HepG2 (cell line): ENCODE data around the gene GP1BA. TPM values are rescaled to one million over a fixed set of nuclear protein-coding genes. Genes with fewer than 3 reads are reported as not detected.
A peak's percentile ranks its signal among the peaks of the same experiment; 100 is the strongest.

Experiments used
- AGO2 ChIP-seq: fragments of 200-400 bp; formaldehyde crosslinking; optimal IDR thresholded peaks from 2 replicates; pipeline ENCODE3; 2017; ENCODE audit warnings: mild to moderate bottlenecking, low read depth, low read length, moderate library complexity
- CBX2 ChIP-seq, 2 experiments: fragments of 200-600 bp in 1 of 2; sonication (generic); formaldehyde crosslinking in 1 of 2; IDR thresholded peaks; 2 replicates each; pipeline versions ENCODE4 v1.7.0 to v1.8.1; 2018 to 2022; ENCODE audit warnings: low read depth in 2 of 2, low read length in 1 of 2, mild to moderate bottlenecking in 1 of 2, missing genetic modification reagents in 1 of 2
- JUNB ChIP-seq: sonication (generic); formaldehyde crosslinking; IDR thresholded peaks from 2 replicates; pipeline ENCODE4 v1.8.0; 2022; ENCODE audit warnings: missing genetic modification reagents, mild to moderate bottlenecking, borderline replicate concordance
- NFE2L1 ChIP-seq: sonication (generic); formaldehyde crosslinking; IDR thresholded peaks from 2 replicates; pipeline ENCODE4 v1.4.0; 2020; ENCODE audit warnings: missing genetic modification reagents, mild to moderate bottlenecking, borderline replicate concordance
- RFXAP ChIP-seq: sonication (generic); formaldehyde crosslinking; IDR thresholded peaks from 2 replicates; pipeline ENCODE4 v1.4.0; 2020; ENCODE audit warnings: missing genetic modification reagents, borderline replicate concordance
- SALL1 ChIP-seq: sonication (generic); formaldehyde crosslinking; IDR thresholded peaks from 2 replicates; pipeline ENCODE4 v1.8.0; 2022; ENCODE audit warnings: mild to moderate bottlenecking, missing genetic modification reagents
- STAT6 ChIP-seq: sonication (generic); formaldehyde crosslinking; IDR thresholded peaks from 2 replicates; pipeline ENCODE4 v1.4.0; 2020; ENCODE audit warnings: missing genetic modification reagents, mild to moderate bottlenecking, borderline replicate concordance
- THYN1 ChIP-seq: sonication (generic); formaldehyde crosslinking; IDR thresholded peaks from 2 replicates; pipeline ENCODE4 v1.8.1; 2023; ENCODE audit warnings: low read depth, mild to moderate bottlenecking, moderate library complexity, missing genetic modification reagents, borderline replicate concordance
- ZNF75D ChIP-seq: sonication (generic); formaldehyde crosslinking; IDR thresholded peaks from 2 replicates; pipeline ENCODE4 v1.8.1; 2023; ENCODE audit warnings: missing genetic modification reagents, mild to moderate bottlenecking, borderline replicate concordance
- ZSCAN21 ChIP-seq: sonication (generic); formaldehyde crosslinking; IDR thresholded peaks from 2 replicates; pipeline ENCODE4 v1.8.0; 2022; ENCODE audit warnings: mild to moderate bottlenecking, missing genetic modification reagents, moderate library complexity, borderline replicate concordance
- polyA plus RNA-seq, 8 experiments: library from polyadenylated mRNA; depleted of rRNA in 3 of 8; stranded (reverse) in 7 of 8; unstranded in 1 of 8; fragments of >200 nt; fragmentation: Illumina TruSeq in 4 of 8; extraction: Trizol in 4 of 8; gene quantifications; 2 replicates each; pipeline versions ENCODE4 v1.2.1 to v1.2.3, GENCODE V29; 2011 to 2016; ENCODE audit warnings: low read depth in 4 of 8, missing spikeins in 1 of 8, mixed read lengths in 1 of 8; ENCODE audit not compliant: insufficient read depth in 1 of 8
- total RNA-seq, 5 experiments: library from RNA; depleted of rRNA; stranded (reverse); fragments of >200 nt; fragmentation: Illumina TruSeq; extraction: Trizol; gene quantifications; 2 replicates each; pipeline ENCODE4 v1.2.3, GENCODE V29; 2016; ENCODE audit warnings: low read depth in 1 of 5
- TF ChIP-seq, protein P1 (sequence below): sonication (generic); formaldehyde crosslinking; IDR thresholded peaks from 2 replicates; pipeline ENCODE4 v1.4.0; 2020; ENCODE audit warnings: missing genetic modification reagents, low read depth, mild to moderate bottlenecking, borderline replicate concordance
- TF ChIP-seq, protein P2 (sequence below): sonication (generic); formaldehyde crosslinking; IDR thresholded peaks from 2 replicates; pipeline ENCODE4 v1.5.0; 2020; ENCODE audit warnings: missing genetic modification reagents
- TF ChIP-seq, protein P3 (sequence below): sonication (generic); formaldehyde crosslinking; IDR thresholded peaks from 2 replicates; pipeline ENCODE4 v1.4.0; 2020; ENCODE audit warnings: mild to moderate bottlenecking, missing genetic modification reagents
- TF ChIP-seq, protein P4 (sequence below): sonication (generic); formaldehyde crosslinking; IDR thresholded peaks from 2 replicates; pipeline ENCODE4 v1.5.1; 2020; ENCODE audit warnings: mild to moderate bottlenecking, missing genetic modification reagents
- TF ChIP-seq, protein P5 (sequence below): IDR thresholded peaks from 2 replicates; pipeline ENCODE4 v1.6.1; 2016; ENCODE audit warnings: missing genetic modification reagents, missing compliant biosample characterization

GP1BA gene
- total and polyA plus RNA-seq, 2 of the 13 experiments (the other 11 are each of a cell fraction or from before 2014, with no cell fraction given), result not detected

DNA sequence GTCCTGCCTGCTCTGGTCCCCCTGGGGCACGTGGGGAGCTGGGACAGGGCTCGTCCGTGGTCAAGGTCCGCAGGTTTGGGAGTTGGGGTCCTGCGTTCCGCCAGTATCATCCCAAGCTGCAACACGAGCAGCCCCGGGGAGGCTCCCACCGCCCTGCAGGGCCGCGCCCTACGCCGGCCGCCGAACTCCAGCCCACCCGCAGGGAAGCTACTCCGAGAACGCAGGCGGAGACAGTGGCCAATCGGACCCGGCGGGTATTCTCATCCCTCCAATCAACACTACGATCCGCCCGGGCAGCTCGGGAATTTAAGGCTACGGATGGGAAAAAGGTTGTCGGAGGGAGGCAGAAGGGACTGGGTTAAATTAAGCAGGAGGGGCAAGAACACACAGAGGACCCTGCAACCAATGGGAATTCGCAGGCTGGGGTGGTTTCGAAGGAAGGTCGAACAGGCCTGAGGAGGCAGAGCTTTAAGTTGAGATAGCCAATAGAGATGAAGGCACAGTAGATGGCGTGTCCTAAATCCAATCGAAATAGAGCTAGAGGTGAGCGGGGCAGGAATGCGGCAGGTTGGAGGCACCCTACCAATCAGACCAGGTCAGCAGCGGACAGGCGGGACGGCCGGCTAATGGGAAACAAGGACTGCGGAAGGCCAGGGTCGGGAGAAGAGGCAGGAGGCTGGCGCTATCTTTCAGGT is 34.9 kb downstream of the GP1BA start (continued):
- TF ChIP-seq CBX2 (IDR thresholded peaks at IDR 0.05; ENCODE audit: low read depth, low read length), result no peak
- no peak for TF ChIP-seq CBX2 (CRISPR knock-in tag; IDR thresholded peaks at IDR 0.05; ENCODE audit: low read depth)
- no peak for TF ChIP-seq THYN1
- TF ChIP-seq RFXAP (CRISPR knock-in tag), result 0 out of 2 replicates have a peak, but pooled peaks have one; percentile 70
- peak; percentile 50; the same call in 1 of the 2 replicates for TF ChIP-seq SALL1 (CRISPR knock-in tag)
- TF ChIP-seq JUNB (CRISPR knock-in tag), result no peak
- TF ChIP-seq STAT6 (CRISPR knock-in tag), result peak; percentile 15; the same call in 1 of the 2 replicates
- TF ChIP-seq, protein P1, sequence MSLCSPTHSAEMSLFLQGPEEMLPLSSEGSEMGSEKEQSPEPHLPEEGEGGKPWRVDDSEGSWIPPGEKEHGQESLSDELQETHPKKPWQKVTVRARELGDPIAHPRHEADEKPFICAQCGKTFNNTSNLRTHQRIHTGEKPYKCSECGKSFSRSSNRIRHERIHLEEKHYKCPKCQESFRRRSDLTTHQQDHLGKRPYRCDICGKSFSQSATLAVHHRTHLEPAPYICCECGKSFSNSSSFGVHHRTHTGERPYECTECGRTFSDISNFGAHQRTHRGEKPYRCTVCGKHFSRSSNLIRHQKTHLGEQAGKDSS (CRISPR knock-in tag), result peak; percentile 44; the same call in 1 of the 2 replicates
- no peak for TF ChIP-seq ZSCAN21 (CRISPR knock-in tag)
- no peak for TF ChIP-seq ZNF75D (CRISPR knock-in tag)
- 0 out of 2 replicates have a peak, but pooled peaks have one; percentile 17 for TF ChIP-seq NFE2L1 (CRISPR knock-in tag)
- TF ChIP-seq, protein P2, sequence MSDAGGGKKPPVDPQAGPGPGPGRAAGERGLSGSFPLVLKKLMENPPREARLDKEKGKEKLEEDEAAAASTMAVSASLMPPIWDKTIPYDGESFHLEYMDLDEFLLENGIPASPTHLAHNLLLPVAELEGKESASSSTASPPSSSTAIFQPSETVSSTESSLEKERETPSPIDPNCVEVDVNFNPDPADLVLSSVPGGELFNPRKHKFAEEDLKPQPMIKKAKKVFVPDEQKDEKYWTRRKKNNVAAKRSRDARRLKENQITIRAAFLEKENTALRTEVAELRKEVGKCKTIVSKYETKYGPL (CRISPR knock-in tag), result no peak
- TF ChIP-seq, protein P3, sequence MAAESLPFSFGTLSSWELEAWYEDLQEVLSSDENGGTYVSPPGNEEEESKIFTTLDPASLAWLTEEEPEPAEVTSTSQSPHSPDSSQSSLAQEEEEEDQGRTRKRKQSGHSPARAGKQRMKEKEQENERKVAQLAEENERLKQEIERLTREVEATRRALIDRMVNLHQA (CRISPR knock-in tag), result no peak
- TF ChIP-seq AGO2, result peak; percentile 73
- TF ChIP-seq, protein P4, sequence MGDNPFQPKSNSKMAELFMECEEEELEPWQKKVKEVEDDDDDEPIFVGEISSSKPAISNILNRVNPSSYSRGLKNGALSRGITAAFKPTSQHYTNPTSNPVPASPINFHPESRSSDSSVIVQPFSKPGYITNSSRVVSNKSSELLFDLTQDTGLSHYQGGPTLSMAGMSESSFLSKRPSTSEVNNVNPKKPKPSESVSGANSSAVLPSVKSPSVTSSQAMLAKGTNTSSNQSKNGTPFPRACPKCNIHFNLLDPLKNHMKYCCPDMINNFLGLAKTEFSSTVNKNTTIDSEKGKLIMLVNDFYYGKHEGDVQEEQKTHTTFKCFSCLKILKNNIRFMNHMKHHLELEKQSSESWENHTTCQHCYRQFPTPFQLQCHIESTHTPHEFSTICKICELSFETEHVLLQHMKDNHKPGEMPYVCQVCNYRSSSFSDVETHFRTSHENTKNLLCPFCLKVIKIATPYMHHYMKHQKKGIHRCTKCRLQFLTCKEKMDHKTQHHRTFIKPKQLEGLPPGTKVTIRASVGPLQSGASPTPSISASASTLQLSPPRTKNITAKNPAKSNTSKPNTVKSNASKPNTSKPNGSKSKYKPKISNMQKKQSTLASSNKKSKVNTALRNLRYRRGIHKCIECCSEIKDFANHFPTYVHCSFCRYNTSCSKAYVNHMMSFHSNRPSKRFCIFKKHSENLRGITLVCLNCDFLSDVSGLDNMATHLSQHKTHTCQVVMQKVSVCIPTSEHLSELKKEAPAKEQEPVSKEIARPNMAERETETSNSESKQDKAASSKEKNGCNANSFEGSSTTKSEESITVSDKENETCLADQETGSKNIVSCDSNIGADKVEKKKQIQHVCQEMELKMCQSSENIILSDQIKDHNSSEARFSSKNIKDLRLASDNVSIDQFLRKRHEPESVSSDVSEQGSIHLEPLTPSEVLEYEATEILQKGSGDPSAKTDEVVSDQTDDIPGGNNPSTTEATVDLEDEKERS, result peak; percentile 26; the same call in 1 of the 2 replicates
- TF ChIP-seq, protein P5, sequence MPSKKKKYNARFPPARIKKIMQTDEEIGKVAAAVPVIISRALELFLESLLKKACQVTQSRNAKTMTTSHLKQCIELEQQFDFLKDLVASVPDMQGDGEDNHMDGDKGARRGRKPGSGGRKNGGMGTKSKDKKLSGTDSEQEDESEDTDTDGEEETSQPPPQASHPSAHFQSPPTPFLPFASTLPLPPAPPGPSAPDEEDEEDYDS (CRISPR knock-in tag), result peak; percentile 35
